Measurements from ENCODE around the gene NCKAP5.

The NCKAP5 gene

DNA sequence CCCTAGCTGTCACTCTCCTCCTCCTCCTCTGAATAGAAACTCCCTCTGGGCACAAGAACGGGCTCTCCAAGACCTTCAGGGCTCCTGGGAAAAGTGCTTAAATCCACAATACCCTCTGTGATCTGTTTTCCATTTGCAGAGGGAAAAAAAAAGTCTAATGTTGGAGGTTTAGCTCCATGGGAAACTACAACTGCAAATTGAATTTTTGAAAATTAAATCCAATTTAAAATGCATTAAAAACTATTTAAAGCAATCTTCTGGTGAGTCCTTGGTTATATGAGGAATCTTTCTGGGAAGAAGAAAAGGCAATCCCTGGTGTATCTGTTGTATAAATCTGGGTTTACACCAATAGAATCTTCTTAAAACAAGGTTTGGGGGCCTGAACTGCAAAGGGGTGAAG lies 64.3 kb downstream of the NCKAP5 start:
- no peak overlapping the region for H3K4me3 ChIP-seq (ENCODE audit: low read depth, low read length)
- DNase-seq (ENCODE audit: low read depth), result no peak

DNA sequence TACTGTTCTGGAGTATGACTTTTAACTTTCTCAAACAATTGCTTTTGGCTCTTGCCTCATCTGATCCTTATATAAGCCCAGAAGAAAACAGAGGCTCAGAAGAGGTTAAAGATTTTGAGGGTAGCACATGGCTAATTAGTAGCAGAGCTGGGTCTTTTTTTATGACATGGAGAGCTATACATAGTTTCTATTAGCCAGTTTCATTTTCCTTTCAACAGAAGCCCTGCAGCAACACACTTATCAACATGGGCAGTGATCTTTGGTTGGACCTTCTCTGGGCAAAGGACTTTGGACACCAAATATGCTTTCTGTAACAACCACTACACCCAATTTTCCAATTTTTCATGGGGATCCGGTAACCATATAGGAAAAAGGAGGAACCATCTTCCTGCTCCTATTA lies 64.9 kb downstream of the NCKAP5 start:
- no peak for DNase-seq (ENCODE audit: low read depth)
- no peak overlapping the region for H3K4me3 ChIP-seq (ENCODE audit: low read depth, low read length)

DNA sequence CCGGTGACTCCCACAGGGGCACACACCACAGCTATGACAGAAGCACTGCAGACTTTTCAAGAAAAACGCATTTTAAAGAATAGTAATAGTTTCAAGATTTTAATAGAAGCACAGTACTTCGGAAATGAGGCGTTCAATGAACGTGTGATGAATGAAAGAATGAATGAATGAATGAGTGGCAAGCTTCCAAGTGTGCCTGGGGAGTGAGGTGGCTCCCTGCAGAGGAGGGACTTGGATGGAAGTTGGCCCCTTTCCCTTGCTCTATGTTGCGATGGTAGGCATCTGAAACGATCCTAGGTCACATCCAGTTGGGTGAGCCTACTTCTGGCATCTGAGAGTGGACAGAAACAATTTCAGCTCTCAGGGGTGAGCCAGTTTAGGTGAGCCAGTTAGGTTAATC lies 65.6 kb downstream of the NCKAP5 start:
- H3K4me3 ChIP-seq (ENCODE audit: low read depth, low read length), result no peak overlapping the region
- no peak for DNase-seq (ENCODE audit: low read depth)

DNA sequence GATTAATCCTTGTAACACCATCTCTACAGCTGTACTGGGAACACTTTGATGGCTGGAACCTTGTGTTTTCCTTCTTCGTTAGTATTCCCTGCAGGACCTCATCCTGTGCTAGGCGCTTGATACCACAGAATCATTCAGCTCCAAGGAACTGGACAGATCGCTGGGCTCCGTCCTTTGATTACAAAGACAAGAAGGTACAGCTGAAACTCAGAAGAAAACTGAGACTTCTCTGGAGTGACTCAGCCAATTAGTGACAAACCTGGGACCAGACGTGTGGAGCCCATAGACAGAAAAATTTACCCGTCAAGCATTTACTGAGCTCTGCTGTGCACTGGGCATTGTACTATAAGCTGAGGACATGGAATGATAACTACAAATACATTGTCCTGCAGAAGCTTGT lies 67.3 kb downstream of the NCKAP5 start:
- H3K4me3 ChIP-seq (ENCODE audit: low read depth, low read length), result no peak overlapping the region
- no peak for DNase-seq (ENCODE audit: low read depth)

DNA sequence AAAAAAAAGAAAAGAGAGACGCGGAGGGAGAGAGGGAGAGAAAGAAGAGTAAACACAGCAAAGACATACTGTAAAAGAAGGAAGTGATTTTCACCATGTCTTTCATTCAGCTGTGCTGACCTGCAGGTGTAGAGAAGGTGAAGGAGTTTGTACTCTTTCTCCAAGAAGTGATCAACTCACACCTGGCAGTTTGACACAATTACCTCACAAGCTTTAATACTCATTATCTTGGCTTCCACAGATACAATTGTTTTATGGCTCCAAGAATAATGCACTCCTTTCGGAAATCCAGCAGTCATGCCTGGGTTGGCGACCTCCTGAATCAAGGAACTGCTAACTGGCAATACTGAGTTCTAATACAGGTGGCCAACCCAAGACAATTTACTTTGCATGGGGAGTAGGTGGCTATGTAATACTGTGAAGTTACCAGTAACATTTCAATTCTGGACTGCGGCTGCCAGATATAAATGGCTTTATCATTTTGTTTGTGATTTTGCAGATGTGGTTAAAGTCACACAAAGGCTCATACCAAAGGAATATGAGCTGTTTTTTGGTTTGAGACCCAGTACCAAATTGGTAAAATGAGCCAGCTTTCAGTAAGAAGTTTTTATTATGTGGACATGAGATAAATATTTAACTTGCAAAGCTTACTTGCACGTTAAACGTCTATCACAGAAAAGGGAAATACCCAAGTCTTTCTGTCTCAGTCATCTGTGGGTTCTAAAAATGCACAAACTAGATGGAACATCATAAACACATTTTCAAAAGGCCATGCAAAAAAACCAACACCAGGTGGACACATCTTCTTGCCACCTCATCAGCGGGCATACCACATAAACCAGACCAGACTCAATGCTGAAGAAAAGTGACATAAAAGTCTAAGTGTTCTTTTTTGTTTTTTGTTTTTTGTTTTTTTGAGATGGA lies 69.3 kb downstream of the NCKAP5 start:
- no peak for DNase-seq (ENCODE audit: low read depth)
- H3K4me3 ChIP-seq (ENCODE audit: low read depth, low read length), result no peak overlapping the region

DNA sequence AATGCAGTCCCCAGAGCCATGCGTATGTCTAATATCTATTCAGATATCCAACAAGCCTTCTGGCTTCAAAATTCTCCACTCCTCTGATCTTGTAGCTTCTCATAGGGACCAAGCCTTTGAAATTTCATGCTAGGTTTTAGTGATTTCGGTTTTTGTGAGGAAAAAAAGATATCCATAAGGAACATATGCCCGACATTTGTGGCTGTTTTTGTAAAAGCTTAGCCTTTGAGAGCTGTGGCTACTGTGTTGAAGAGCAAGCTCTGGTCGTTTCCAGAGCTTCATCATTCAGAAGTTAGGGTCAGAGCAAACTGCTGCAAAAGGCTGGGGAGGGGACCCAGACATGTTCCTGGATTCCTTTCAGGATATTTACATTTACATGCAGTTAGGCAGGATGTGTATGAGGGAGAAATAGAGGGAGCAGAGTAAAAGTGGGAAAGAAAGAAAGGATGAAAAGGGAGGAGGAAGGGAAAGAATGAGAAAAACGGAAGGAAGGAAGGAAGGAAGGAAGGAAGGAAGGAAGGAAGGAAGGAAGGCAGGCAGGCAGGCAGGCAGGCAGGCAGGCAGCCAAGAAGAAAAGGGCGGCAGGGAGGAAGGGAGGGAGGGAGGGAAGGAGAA lies 70.2 kb downstream of the NCKAP5 start:
- DNase-seq (ENCODE audit: low read depth), result no peak
- no peak overlapping the region for H3K4me3 ChIP-seq (ENCODE audit: low read depth, low read length)

DNA sequence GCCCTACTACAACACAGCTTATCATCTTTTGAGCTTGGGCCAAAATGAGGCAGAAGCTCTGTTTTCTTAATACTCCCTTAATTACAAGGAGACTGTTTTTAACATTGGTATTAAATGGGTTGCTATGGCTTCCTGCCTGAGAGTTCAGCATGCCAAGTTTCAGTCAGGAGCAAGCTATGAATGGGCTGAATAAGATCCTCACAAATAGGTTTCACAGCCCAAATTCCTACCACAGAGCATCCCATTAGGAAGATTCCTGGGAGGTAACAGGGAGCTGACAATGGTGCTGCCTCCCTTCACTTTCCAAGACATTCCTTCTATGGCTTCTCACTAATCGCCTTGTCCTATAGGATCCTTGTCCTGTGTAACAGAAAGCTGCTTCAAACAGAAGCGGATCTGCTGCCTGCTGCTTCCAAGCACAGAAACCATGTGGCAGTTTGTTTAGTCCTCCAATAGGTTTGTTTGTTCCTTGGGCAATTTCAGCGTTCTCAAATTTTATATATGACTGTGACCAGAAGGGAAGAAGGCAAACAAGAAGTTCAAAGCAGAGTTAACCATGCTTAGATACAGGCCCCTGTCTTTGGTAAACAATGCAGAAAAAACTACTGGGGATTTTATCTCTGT lies 70.9 kb downstream of the NCKAP5 start:
- H3K4me3 ChIP-seq (ENCODE audit: low read depth, low read length), result no peak overlapping the region
- DNase-seq (ENCODE audit: low read depth), result no peak

DNA sequence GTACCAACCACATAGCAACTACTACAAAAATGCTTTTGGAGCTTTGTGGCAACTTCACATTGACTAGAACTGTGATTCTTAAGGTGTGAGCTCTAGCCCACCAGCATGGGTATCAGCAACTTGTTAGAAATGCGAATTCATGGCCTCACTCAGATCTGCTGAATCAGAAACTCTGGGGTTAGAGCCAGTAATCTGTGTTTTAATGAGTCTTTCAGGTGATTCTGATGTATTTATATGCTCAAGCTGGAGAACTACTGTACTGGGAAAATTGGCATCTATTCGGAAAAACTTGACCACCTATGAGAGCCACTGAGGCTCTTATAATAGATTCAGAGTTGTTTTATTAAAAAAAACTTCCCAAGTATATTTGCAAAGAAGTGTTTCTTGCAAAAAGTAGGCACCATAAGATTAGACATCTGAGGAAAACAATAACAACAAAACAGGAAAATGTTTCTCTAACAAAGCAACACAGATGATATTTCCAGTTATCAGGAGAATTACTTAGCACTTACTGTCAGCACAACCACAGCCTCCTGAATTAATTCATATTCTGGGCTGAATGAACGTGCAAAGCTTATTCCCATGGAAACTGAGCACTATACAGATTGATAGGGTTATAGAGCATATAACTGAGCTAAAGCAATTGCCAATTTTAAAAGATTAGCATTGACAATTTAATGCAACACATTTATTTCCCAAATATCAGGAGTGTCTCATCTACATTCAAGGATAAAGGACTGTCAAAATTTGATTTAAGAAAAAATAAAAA lies 71.6 kb downstream of the NCKAP5 start:
- no peak overlapping the region for H3K4me3 ChIP-seq (ENCODE audit: low read depth, low read length)
- no peak for DNase-seq (ENCODE audit: low read depth)

DNA sequence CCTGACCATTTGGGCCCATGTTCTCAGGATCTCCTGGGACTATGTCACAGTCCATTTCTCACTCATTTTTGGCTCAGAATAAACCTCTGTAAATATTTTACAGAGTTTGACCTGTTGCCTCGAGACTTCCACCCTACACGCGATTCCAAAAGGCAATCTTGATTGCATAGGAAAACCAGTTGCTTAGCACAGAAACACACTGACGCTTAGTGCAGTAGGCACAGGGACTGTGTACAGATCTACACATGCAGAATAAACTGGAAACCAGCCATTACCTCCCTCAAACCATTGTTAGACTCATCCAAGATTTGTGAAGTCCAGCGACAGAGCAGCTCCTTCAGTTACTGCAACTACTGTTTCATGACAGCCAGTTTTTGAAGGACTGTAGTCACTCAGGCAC lies 73.0 kb downstream of the NCKAP5 start:
- no peak for DNase-seq (ENCODE audit: low read depth)
- H3K4me3 ChIP-seq (ENCODE audit: low read depth, low read length), result no peak overlapping the region

DNA sequence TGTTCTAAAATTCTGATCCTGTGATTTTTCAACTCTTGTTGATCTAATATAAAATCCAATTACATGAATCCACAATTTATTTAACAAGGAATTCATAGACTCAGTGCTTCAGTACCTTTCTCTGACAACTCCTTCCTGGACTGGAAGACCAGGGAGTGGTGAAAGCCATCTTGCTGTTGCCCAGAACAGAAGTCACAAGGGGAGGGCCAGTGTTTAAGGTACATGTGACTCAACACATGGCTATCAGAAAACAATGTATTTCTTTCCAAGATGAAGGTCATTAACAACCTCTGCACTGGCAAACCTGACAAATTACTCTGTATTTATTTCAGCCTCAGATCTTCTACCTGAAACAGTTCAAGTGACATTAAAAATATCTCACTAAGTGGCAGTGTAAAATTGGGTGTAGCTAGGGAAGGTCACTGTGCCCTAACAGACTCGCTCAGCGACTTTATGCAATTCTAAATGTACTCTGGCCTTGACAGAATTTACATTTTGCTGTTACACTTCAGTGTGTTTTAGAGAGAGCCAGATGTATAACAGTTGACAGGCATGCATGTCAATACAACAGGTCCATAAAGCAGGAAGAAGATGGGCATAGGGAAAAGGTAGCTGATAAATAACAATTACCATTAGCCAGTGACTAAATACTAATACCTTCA lies 75.4 kb downstream of the NCKAP5 start:
- no peak overlapping the region for H3K4me3 ChIP-seq (ENCODE audit: low read depth, low read length)
- DNase-seq (ENCODE audit: low read depth), result no peak

DNA sequence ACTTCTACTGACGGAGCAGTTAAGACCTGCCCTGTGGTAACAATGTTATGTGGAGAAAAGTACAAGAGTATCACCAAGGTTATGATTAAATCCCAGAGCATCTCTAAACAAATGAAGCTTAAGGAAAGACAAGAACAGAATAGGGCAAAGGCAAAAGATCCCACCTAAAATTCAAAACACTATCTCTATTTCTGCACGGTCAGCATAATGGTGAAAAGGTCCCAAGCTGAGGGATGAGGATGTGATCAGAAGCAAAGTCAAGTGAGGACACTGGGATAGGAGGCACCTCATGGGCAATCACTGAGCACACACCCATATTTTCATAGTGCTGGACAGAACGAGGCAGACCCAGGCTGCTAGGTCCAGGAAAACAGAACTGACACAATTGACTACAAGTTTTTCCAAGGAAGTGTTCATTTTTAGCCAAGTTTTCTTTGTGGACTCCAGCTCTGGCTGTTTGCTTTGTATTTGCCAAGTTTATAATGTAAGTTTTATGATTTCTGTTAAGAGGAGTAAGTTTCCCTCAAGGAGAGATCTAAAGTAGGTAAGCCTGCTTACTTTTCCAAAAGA lies 77.8 kb downstream of the NCKAP5 start:
- DNase-seq (ENCODE audit: low read depth), result no peak
- no peak overlapping the region for H3K4me3 ChIP-seq (ENCODE audit: low read depth, low read length)

DNA sequence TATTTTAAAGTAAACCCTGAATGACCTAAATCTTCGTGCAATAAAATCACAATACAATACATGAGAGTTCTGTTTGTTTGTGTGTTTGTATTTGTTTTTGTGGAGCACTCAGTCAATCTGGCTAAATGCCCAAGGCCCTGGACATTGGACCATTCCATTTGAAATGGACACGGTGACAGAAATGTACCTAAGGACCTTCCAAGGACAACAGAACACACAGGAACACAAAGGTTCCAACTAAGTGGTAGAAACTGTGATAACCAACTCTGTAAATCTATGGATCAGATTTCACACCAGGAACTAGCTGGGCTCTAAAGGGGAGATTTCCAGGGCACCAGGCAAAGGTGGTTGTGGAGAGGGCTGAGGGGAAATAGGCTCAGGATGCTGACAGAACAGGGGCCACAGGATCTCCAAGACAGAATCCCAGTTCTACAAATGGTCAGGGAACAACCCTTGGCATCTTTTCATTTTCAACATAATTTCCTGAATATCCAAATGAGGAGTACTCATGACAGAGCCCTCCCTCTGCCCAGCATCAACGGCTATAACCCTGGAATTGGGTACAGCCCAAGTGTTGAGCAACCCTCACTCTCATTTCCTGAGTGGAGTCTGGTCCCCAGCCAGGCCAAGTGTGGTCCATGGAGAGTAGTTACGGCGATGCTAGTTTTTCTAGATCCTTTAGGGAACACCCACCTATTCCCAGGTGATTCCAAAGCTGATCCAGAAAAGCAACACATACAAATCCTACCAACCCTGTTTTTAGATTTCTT lies 78.4 kb downstream of the NCKAP5 start:
- peak; percentile 31 for DNase-seq (ENCODE audit: low read depth)
- no peak overlapping the region for H3K4me3 ChIP-seq (ENCODE audit: low read depth, low read length)

DNA sequence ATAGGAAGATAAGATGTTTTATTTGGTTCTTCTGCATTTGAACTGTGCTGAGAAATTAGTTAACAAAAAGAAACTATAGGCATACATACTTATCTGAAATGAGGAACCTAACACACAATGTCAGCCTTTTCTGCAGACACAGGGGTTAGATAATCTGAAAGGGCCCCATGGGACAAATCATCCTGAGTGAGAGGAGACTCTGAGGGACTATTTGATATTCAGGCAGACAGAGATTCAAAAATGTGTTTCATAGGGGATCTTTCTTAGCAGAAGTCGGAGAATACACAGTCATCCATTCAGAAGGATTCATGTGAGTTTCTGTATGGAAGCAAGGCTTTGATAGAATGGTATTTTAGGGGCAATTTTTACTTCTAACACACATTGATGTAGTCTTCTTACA lies 79.1 kb downstream of the NCKAP5 start:
- DNase-seq (ENCODE audit: low read depth), result no peak

DNA sequence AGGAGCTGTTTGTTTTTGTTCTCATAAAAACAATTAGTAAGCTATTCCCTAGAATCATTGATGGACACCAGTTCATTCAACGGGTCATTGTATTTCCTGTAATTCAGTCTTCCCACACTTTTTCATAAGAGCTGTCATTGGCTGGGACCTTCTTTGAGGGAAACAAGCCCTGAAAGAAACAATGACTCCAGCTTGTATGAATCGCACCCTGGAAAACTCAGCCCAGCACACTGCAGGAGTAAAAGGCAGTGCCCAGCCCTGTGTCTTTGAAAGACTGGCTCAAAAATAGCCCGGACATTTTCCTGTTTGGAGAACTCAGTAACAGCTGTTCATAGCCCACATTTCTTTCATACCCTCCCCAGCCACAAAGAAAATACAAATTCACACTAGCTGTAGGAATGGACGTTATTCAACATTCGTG lies 81.5 kb downstream of the NCKAP5 start:
- no peak for DNase-seq (ENCODE audit: low read depth)
- no peak overlapping the region for H3K4me3 ChIP-seq (ENCODE audit: low read depth, low read length)

More for the DNA sequence above, 79.1 kb downstream of the NCKAP5 start:
- no peak overlapping the region for H3K4me3 ChIP-seq (ENCODE audit: low read depth, low read length)

DNA sequence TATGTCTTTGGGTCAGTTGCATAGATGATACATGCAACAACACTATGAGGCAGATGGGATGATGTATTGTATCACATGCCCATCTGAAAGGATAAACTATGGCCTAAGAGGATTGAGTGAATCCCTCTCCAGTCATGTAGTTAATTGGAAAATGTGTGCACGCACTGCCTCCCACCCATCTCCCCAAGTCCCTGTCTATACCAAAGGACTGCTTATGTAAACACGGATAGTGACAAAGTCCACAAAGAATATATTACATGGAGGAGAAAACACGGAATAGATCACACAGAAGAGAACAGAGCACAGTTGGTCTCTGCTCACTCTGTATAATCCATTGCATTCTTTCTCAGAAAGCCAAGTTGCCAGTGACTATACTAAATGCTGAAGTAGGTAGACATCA lies 82.4 kb downstream of the NCKAP5 start:
- H3K4me3 ChIP-seq (ENCODE audit: low read depth, low read length), result no peak overlapping the region
- DNase-seq (ENCODE audit: low read depth), result no peak

DNA sequence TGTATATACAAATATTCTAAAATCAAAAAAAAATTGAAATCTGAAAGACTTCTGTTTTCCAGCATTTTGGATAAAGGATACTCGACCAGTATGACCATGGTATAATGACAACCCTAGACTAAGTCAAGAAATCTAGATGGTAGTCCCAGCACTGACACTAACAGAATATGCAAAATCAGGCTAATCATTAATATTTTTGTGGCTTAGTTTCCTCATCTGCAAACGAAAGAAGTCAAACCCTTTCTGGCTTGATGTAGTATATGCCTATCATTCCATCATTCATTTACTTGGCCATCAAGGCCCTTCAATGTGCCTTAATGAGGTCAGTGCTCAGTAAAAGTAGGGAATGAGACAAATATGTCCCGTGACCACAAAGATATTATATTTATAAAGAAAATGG lies 83.5 kb downstream of the NCKAP5 start:
- DNase-seq (ENCODE audit: low read depth), result no peak

DNA sequence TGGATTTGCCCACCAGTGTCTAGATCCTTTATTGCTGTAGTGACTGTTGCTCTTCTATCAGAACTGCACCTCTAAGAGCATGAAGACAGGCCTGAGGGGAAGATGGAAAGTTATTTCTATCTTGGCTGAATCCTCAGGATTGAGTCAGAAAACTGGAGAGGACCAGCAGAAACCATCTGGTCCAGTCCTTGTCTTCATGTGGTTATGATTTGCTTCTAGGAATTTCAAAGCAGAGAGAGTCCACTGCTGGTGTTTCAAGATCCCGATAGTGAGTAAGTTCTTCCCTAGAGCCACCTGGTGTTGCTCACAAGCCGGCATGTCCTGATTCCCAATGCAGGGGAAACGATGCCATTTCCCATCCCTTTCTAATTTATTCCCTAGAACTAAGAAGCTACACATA lies 84.2 kb downstream of the NCKAP5 start:
- DNase-seq (ENCODE audit: low read depth), result peak; percentile 18
- no peak overlapping the region for H3K4me3 ChIP-seq (ENCODE audit: low read depth, low read length)

More for the DNA sequence above, 83.5 kb downstream of the NCKAP5 start:
- no peak overlapping the region for H3K4me3 ChIP-seq (ENCODE audit: low read depth, low read length)

DNA sequence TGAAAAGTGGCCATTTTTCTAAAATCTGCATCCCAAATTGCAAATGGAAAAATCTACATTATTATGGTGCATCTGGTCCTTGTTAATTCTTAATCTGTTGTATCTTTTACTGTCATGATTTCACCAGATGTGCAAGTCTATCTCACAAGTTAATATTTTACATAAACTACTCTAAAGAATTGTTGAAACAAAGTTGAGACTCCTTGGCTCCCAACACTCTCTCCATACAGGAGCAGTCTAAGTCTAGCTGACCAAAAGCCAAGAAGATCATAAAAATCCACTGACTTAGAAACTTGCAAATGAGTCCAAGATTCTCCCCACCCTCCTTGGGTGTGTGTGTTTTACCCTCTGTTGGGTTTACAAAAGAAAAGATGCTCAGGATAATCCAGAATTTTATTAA lies 85.1 kb downstream of the NCKAP5 start:
- no peak overlapping the region for H3K4me3 ChIP-seq (ENCODE audit: low read depth, low read length)
- no peak for DNase-seq (ENCODE audit: low read depth)
